CD4-positive, CD25-positive, alpha-beta regulatory T cell (primary cell): ENCODE data around the gene FAR1. TPM values are rescaled to one million over a fixed set of nuclear protein-coding genes. Genes with fewer than 3 reads are reported as not detected.

Source experiments
- ATAC-seq, 2 donors: fragments of 150-1000 bp; cut with Tn5 transposase; one replicate each; pipeline ENCODE4 v1.10.0; 2021; ENCODE audit warnings: low read depth in 2 of 2, moderate number of reproducible peaks in 2 of 2, moderate library complexity in 1 of 2
- DNase-seq, 3 donors: peaks; one replicate each; pipeline versions ENCODE4 v3.0.0 to v3.0.0-alpha.2; 2012 to 2022; ENCODE audit warnings: mixed read lengths in 1 of 3
- H3K27ac ChIP-seq: one replicate; pipeline ENCODE4 v1.7.0; 2013; ENCODE audit warnings: mild to moderate bottlenecking, low read length; ENCODE audit not compliant: insufficient read depth, poor library complexity, severe bottlenecking
- H3K27me3 ChIP-seq: one replicate; pipeline ENCODE4 v1.7.0; 2013; ENCODE audit warnings: low read length; ENCODE audit not compliant: control insufficient read depth, insufficient read depth
- H3K36me3 ChIP-seq: one replicate; pipeline ENCODE4 v1.7.0; 2013; ENCODE audit warnings: mild to moderate bottlenecking, low read length, moderate library complexity; ENCODE audit not compliant: control insufficient read depth, insufficient read depth
- H3K4me1 ChIP-seq: 2 replicates; pipeline ENCODE4 v1.7.0; 2013; ENCODE audit warnings: mild to moderate bottlenecking, low read length; ENCODE audit not compliant: insufficient read depth, control insufficient read depth, poor library complexity, severe bottlenecking
- H3K4me3 ChIP-seq: one replicate; pipeline ENCODE4 v1.7.0; 2013; ENCODE audit warnings: low read depth, mild to moderate bottlenecking, low read length, moderate library complexity
- H3K9me3 ChIP-seq, 2 experiments: 1 replicate in 1 of 2; 2 replicates in 1 of 2; pipeline ENCODE4 v1.7.0; 2013; ENCODE audit warnings: low read length in 2 of 2, mild to moderate bottlenecking in 1 of 2, moderate library complexity in 1 of 2; ENCODE audit not compliant: control insufficient read depth in 2 of 2
- H3K27ac Mint-ChIP-seq, 3 donors: one replicate each; pipeline ENCODE4 v1.8.0; 2020 to 2022; ENCODE audit warnings: mild to moderate bottlenecking in 3 of 3, mixed read lengths in 3 of 3, moderate library complexity in 2 of 3
- H3K27me3 Mint-ChIP-seq: one replicate; pipeline ENCODE4 v1.8.0; 2022; ENCODE audit warnings: mild to moderate bottlenecking, mixed read lengths
- H3K36me3 Mint-ChIP-seq: one replicate; pipeline ENCODE4 v1.8.0; 2020; ENCODE audit warnings: mixed read lengths
- H3K4me1 Mint-ChIP-seq, 4 donors: one replicate each; pipeline ENCODE4 v1.8.0; 2020 to 2022; ENCODE audit warnings: mixed read lengths in 4 of 4, mild to moderate bottlenecking in 1 of 4
- H3K4me3 Mint-ChIP-seq, 4 donors: one replicate each; pipeline ENCODE4 v1.8.0; 2020 to 2022; ENCODE audit warnings: mild to moderate bottlenecking in 4 of 4, mixed read lengths in 4 of 4, moderate library complexity in 3 of 4
- H3K9me3 Mint-ChIP-seq, 7 donors: one replicate each; pipeline ENCODE4 v1.8.0; 2020 to 2022; ENCODE audit warnings: mixed read lengths in 7 of 7, mild to moderate bottlenecking in 3 of 7, moderate library complexity in 2 of 7
- polyA plus RNA-seq, 4 donors: library from polyadenylated mRNA; unstranded; fragments of 300-500 nt; fragmentation: Illumina TruSeq; gene quantifications; one replicate each; pipeline ENCODE4 v1.2.3, GENCODE V29; 2021
- total RNA-seq: library from RNA; stranded (reverse); gene quantifications from one replicate; pipeline ENCODE4 v1.2.3, GENCODE V29; 2022

Gene FAR1
- total and polyA plus RNA-seq, 5 donors from 2014 or later = 7.8 to 41.0 (median 9.7) TPM

DNA sequence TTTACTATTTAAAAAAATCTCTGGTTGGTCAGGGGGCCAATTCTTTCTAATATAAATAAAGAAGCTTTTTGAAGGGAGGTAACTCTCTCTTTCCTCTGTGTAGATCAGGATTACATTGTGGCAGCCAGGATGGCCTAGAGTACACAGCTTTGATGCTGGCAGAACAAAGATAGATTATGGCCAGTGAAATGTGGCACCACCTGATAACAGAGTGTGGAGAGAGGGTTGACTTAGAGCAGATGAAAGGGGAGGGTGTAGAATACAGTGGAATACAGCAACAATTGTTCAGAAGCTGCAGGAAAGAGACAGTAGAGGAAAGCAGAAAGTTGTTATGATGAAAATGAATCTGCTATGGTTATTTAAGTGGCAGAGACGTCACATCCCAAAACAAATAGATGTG is 99.0 kb downstream of the FAR1 start:
- no peaks in the 10 kb centered on the region for H3K36me3 Mint-ChIP-seq
- no peak for ATAC-seq
- Histone ChIP-seq H3K4me3 (no peak overlapping the region), H3K9me3 (no peaks in the 10 kb centered on the region), H3K4me1 (no peaks in the 10 kb centered on the region), H3K36me3 (no peaks in the 10 kb centered on the region), H3K27me3 (peaks cover 4% of the 10 kb centered on the region), H3K27ac (no peak overlapping the region)
- H3K27me3 Mint-ChIP-seq = peaks cover 15% of the 10 kb centered on the region
- H3K27ac Mint-ChIP-seq = no peak overlapping the region
- H3K9me3 Mint-ChIP-seq = peaks cover 0 to 2% (median 0%) of the 10 kb centered on the region in 7 donors
- no peak overlapping the region for H3K4me3 Mint-ChIP-seq
- H3K4me1 Mint-ChIP-seq = peaks cover 0 to 2% (median 0%) of the 10 kb centered on the region in 4 donors
- no peak for DNase-seq

GRCh38 chr11:13769188-13769587 is 100.7 kb downstream of the FAR1 start:
- no peak overlapping the region for H3K27ac Mint-ChIP-seq
- no peaks in the 10 kb centered on the region for H3K36me3 Mint-ChIP-seq
- H3K9me3 Mint-ChIP-seq = peaks cover 0 to 2% (median 0%) of the 10 kb centered on the region in 7 donors
- H3K4me3 Mint-ChIP-seq = no peak overlapping the region
- H3K4me1 ChIP-seq = no peaks in the 10 kb centered on the region
- DNase-seq (no peak), ATAC-seq (no peak)
- H3K4me1 Mint-ChIP-seq = peaks cover 0 to 5% (median 0%) of the 10 kb centered on the region in 4 donors
- no peaks in the 10 kb centered on the region for H3K9me3 ChIP-seq
- no peak overlapping the region for H3K4me3 ChIP-seq
- H3K27ac ChIP-seq = no peak overlapping the region
- no peaks in the 10 kb centered on the region for H3K36me3 ChIP-seq
- H3K27me3 Mint-ChIP-seq = peaks cover 15% of the 10 kb centered on the region
- H3K27me3 ChIP-seq = peaks cover 4% of the 10 kb centered on the region

GRCh38 chr11:13771151-13771550 is 102.7 kb downstream of the FAR1 start:
- Histone ChIP-seq H3K36me3 (no peaks in the 10 kb centered on the region), H3K4me1 (peaks cover 1% of the 10 kb centered on the region), H3K9me3 (no peaks in the 10 kb centered on the region), H3K27ac (no peak overlapping the region), H3K27me3 (peaks cover 4% of the 10 kb centered on the region), H3K4me3 (no peak overlapping the region)
- H3K36me3 Mint-ChIP-seq = no peaks in the 10 kb centered on the region
- no peak overlapping the region for H3K27ac Mint-ChIP-seq
- ATAC-seq (no peak), DNase-seq (no peak)
- H3K4me1 Mint-ChIP-seq = peaks cover 0 to 5% (median 0%) of the 10 kb centered on the region in 4 donors
- no peaks in the 10 kb centered on the region for H3K9me3 Mint-ChIP-seq
- no peak overlapping the region for H3K4me3 Mint-ChIP-seq
- peaks cover 20% of the 10 kb centered on the region for H3K27me3 Mint-ChIP-seq

GRCh38 chr11:13772223-13773046 is 104.0 kb downstream of the FAR1 start:
- DNase-seq = peak; percentile 19 to 82 (median 74)
- Histone ChIP-seq H3K36me3 (no peaks in the 10 kb centered on the region), H3K27me3 (peaks cover 4% of the 10 kb centered on the region), H3K9me3 (no peaks in the 10 kb centered on the region), H3K4me3 (no peak overlapping the region), H3K4me1 (peaks cover 5% of the 10 kb centered on the region), H3K27ac (no peak overlapping the region)
- Mint-ChIP-seq H3K36me3 (no peaks in the 10 kb centered on the region), H3K9me3 (no peaks in the 10 kb centered on the region), H3K4me1 (peaks cover 0 to 5% (median 0%) of the 10 kb centered on the region in 4 donors), H3K4me3 (no peak overlapping the region), H3K27me3 (peaks cover 25% of the 10 kb centered on the region), H3K27ac (no peak overlapping the region)
- peak; percentile 65 to 72 for ATAC-seq

GRCh38 chr11:13775471-13775870 is 107.0 kb downstream of the FAR1 start:
- Mint-ChIP-seq H3K4me3 (no peak overlapping the region), H3K27ac (no peak overlapping the region), H3K36me3 (no peaks in the 10 kb centered on the region), H3K27me3 (peaks cover 24% of the 10 kb centered on the region), H3K4me1 (peaks cover 0 to 5% (median 0%) of the 10 kb centered on the region in 4 donors), H3K9me3 (no peaks in the 10 kb centered on the region)
- DNase-seq (no peak), ATAC-seq (no peak)
- H3K9me3 ChIP-seq = no peaks in the 10 kb centered on the region
- H3K4me3 ChIP-seq = no peak overlapping the region
- H3K27me3 ChIP-seq = peaks cover 4% of the 10 kb centered on the region
- H3K27ac ChIP-seq = no peak overlapping the region
- no peaks in the 10 kb centered on the region for H3K36me3 ChIP-seq
- peaks cover 5% of the 10 kb centered on the region for H3K4me1 ChIP-seq

DNA sequence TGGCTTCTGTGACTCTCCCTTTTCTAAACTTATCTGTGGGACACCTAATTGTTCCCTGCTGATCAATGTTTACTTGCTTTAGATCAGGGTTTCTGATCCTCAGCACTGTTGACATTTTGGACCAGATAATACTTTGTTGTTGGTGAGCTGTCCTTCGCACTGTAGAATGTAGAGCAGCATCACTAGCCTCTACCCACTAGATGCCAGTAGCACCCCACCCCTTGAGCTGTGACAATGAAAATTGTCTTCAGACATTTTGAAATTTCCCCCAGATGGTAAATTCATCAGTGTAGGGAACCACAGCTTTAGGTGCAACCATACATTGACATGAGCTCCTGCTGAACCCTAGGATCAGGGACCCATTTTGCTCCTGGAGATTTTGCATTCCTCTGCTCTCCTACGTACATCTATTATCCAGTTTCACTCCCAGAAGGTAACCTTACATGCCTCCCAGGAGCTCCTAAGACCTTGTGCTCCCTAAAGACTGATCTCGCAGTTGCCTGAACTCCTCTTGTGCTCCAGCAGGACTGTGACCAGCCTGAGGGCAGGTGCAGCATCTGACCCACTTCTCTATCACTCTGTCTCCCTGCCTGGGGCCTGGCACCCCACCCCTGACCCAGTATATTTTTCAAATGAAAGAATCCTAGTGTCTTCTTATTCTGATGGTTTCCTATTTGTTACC is 107.8 kb downstream of the FAR1 start:
- ATAC-seq (peak; percentile 65 to 69), DNase-seq (peak; percentile 12 to 43 (median 19))
- peaks cover 4% of the 10 kb centered on the region for H3K27me3 ChIP-seq
- H3K27me3 Mint-ChIP-seq = peaks cover 24% of the 10 kb centered on the region
- no peaks in the 10 kb centered on the region for H3K36me3 ChIP-seq
- H3K9me3 ChIP-seq = no peaks in the 10 kb centered on the region
- no peak overlapping the region for H3K4me3 Mint-ChIP-seq
- no peak overlapping the region for H3K27ac ChIP-seq
- H3K36me3 Mint-ChIP-seq = no peaks in the 10 kb centered on the region
- H3K4me1 ChIP-seq = peaks cover 5% of the 10 kb centered on the region
- H3K4me3 ChIP-seq = no peak overlapping the region
- H3K4me1 Mint-ChIP-seq = peaks cover 0 to 5% (median 0%) of the 10 kb centered on the region in 4 donors
- H3K27ac Mint-ChIP-seq = peak overlapping the region; percentile 17 to 39 (median 33)
- H3K9me3 Mint-ChIP-seq = no peaks in the 10 kb centered on the region

- H3K4me3 ChIP-seq = no peak overlapping the region
- no peaks in the 10 kb centered on the region for H3K36me3 ChIP-seq
- H3K9me3 ChIP-seq = no peaks in the 10 kb centered on the region
- H3K4me3 Mint-ChIP-seq = no peak overlapping the region
- ATAC-seq = no peak
- no peak for DNase-seq
- peaks cover 0 to 3% (median 0%) of the 10 kb centered on the region in 4 donors for H3K4me1 Mint-ChIP-seq
- peaks cover 4% of the 10 kb centered on the region for H3K27me3 ChIP-seq
- H3K9me3 Mint-ChIP-seq = no peaks in the 10 kb centered on the region
- H3K27ac ChIP-seq = no peak overlapping the region
- H3K36me3 Mint-ChIP-seq = no peaks in the 10 kb centered on the region
- H3K27me3 Mint-ChIP-seq = peaks cover 24% of the 10 kb centered on the region
- peaks cover 5% of the 10 kb centered on the region for H3K4me1 ChIP-seq
- peak overlapping the region in 2 of 3 donors; percentile 20 to 22 for H3K27ac Mint-ChIP-seq
These were observed 109.0 kb downstream of the FAR1 start for GRCh38 chr11:13777341-13777985.
